HEK293 (cell line): ENCODE results near the gene DIPK1C.

ENCODE experiments used
- KLF10 ChIP-seq: fragments of 450-650 bp; IDR thresholded peaks from 2 replicates; pipeline ENCODE4 v1.5.1; 2018; ENCODE audit warnings: missing biosample characterization, mild to moderate bottlenecking, missing genetic modification characterization
- OSR2 ChIP-seq: fragments of 450-650 bp; formaldehyde crosslinking; IDR thresholded peaks from 2 replicates; pipeline ENCODE4 v1.5.1; 2016; ENCODE audit warnings: missing biosample characterization, missing genetic modification characterization
- TRIM28 ChIP-seq: IDR thresholded peaks from 2 replicates; pipeline ENCODE4 v1.6.1; 2011; ENCODE audit warnings: low read length, control low read depth, borderline replicate concordance
- ZBTB1 ChIP-seq: fragments of 450-650 bp; formaldehyde crosslinking; IDR thresholded peaks from 2 replicates; pipeline ENCODE4 v1.5.1; 2016; ENCODE audit warnings: missing biosample characterization, missing genetic modification characterization
- ZBTB7A ChIP-seq: fragments of 450-650 bp; formaldehyde crosslinking; IDR thresholded peaks from 2 replicates; pipeline ENCODE4 v1.5.1; 2016; ENCODE audit warnings: low read depth, missing biosample characterization, missing genetic modification characterization
- ZFP3 ChIP-seq: fragments of 450-650 bp; formaldehyde crosslinking; IDR thresholded peaks from 2 replicates; pipeline ENCODE4 v1.5.1; 2016; ENCODE audit warnings: low read depth, missing biosample characterization, missing genetic modification characterization
- ZNF132 ChIP-seq: fragments of 450-650 bp; formaldehyde crosslinking; IDR thresholded peaks from 2 replicates; pipeline ENCODE4 v1.5.1; 2017; ENCODE audit warnings: missing biosample characterization, missing genetic modification characterization, borderline replicate concordance
- ZNF155 ChIP-seq: fragments of 450-650 bp; formaldehyde crosslinking; IDR thresholded peaks from 2 replicates; pipeline ENCODE4 v1.5.1; 2016; ENCODE audit warnings: missing biosample characterization, missing genetic modification characterization
- TF ChIP-seq, protein P1 (sequence below): fragments of 450-650 bp; formaldehyde crosslinking; IDR thresholded peaks from 2 replicates; pipeline ENCODE4 v1.5.1; 2016; ENCODE audit warnings: missing biosample characterization, missing genetic modification characterization
- TF ChIP-seq, protein P2 (sequence below): sonication (generic); formaldehyde crosslinking; IDR thresholded peaks from 2 replicates; pipeline ENCODE4 v1.8.1; 2022; ENCODE audit warnings: mild to moderate bottlenecking, moderate library complexity, missing genetic modification reagents
- TF ChIP-seq, protein P3 (sequence below): fragments of 450-650 bp; formaldehyde crosslinking; IDR thresholded peaks from 2 replicates; pipeline ENCODE4 v1.5.1; 2016; ENCODE audit warnings: missing biosample characterization, missing genetic modification characterization
- TF ChIP-seq, protein P4 (sequence below): fragments of 450-650 bp; formaldehyde crosslinking; IDR thresholded peaks from 2 replicates; pipeline ENCODE4 v1.5.1; 2016; ENCODE audit warnings: missing biosample characterization, missing genetic modification characterization
- TF ChIP-seq, protein P5 (sequence below): fragments of 450-650 bp; formaldehyde crosslinking; IDR thresholded peaks from 2 replicates; pipeline ENCODE4 v1.5.1; 2016; ENCODE audit warnings: missing biosample characterization, missing genetic modification characterization

DNA sequence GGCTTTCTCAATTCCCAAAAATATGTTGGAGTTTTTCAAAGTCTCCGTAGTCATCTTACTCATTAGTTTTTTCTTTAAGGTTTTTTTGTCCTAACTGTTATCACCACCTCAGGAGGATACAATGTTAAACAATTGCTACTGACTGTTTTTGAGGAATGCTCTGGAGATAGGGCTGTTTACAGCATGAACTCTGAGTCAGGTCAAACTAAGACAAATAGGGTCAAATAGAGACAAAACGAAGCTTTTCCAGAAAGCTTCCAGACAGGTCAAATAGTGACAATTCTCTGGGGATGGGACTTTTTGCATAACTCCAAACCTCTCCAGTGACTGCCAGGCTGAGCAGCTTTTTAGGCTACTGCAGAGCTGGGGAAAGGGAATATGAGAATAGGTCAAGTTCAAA is 15.2 kb upstream of the DIPK1C start:
- no peak for TF ChIP-seq ZFP3 (tag by site-specific recombination)
- TF ChIP-seq, protein P1, sequence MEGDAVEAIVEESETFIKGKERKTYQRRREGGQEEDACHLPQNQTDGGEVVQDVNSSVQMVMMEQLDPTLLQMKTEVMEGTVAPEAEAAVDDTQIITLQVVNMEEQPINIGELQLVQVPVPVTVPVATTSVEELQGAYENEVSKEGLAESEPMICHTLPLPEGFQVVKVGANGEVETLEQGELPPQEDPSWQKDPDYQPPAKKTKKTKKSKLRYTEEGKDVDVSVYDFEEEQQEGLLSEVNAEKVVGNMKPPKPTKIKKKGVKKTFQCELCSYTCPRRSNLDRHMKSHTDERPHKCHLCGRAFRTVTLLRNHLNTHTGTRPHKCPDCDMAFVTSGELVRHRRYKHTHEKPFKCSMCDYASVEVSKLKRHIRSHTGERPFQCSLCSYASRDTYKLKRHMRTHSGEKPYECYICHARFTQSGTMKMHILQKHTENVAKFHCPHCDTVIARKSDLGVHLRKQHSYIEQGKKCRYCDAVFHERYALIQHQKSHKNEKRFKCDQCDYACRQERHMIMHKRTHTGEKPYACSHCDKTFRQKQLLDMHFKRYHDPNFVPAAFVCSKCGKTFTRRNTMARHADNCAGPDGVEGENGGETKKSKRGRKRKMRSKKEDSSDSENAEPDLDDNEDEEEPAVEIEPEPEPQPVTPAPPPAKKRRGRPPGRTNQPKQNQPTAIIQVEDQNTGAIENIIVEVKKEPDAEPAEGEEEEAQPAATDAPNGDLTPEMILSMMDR (tag by site-specific recombination) = no peak
- TF ChIP-seq ZBTB1 (tag by site-specific recombination) = no peak
- no peak for TF ChIP-seq KLF10
- no peak for TF ChIP-seq ZBTB7A (tag by site-specific recombination)
- TF ChIP-seq, protein P2, sequence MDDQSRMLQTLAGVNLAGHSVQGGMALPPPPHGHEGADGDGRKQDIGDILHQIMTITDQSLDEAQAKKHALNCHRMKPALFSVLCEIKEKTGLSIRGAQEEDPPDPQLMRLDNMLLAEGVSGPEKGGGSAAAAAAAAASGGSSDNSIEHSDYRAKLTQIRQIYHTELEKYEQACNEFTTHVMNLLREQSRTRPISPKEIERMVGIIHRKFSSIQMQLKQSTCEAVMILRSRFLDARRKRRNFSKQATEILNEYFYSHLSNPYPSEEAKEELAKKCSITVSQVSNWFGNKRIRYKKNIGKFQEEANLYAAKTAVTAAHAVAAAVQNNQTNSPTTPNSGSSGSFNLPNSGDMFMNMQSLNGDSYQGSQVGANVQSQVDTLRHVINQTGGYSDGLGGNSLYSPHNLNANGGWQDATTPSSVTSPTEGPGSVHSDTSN (CRISPR knock-in tag) = no peak
- TF ChIP-seq, protein P3, sequence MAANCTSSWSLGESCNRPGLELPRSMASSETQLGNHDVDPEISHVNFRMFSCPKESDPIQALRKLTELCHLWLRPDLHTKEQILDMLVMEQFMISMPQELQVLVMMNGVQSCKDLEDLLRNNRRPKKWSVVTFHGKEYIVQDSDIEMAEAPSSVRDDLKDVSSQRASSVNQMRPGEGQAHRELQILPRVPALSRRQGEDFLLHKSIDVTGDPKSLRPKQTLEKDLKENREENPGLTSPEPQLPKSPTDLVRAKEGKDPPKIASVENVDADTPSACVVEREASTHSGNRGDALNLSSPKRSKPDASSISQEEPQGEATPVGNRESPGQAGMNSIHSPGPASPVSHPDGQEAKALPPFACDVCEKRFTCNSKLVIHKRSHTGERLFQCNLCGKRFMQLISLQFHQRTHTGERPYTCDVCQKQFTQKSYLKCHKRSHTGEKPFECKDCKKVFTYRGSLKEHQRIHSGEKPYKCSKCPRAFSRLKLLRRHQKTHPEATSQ (tag by site-specific recombination) = no peak
- TF ChIP-seq ZNF155 (tag by site-specific recombination) = no peak
- no peak for TF ChIP-seq TRIM28
- TF ChIP-seq, protein P4, sequence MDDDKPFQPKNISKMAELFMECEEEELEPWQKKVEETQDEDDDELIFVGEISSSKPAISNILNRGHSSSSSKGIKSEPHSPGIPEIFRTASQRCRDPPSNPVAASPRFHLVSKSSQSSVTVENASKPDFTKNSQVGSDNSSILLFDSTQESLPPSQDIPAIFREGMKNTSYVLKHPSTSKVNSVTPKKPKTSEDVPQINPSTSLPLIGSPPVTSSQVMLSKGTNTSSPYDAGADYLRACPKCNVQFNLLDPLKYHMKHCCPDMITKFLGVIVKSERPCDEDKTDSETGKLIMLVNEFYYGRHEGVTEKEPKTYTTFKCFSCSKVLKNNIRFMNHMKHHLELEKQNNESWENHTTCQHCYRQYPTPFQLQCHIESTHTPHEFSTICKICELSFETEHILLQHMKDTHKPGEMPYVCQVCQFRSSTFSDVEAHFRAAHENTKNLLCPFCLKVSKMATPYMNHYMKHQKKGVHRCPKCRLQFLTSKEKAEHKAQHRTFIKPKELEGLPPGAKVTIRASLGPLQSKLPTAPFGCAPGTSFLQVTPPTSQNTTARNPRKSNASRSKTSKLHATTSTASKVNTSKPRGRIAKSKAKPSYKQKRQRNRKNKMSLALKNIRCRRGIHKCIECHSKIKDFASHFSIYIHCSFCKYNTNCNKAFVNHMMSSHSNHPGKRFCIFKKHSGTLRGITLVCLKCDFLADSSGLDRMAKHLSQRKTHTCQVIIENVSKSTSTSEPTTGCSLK (tag by site-specific recombination) = no peak
- TF ChIP-seq OSR2 = no peak
- TF ChIP-seq, protein P5, sequence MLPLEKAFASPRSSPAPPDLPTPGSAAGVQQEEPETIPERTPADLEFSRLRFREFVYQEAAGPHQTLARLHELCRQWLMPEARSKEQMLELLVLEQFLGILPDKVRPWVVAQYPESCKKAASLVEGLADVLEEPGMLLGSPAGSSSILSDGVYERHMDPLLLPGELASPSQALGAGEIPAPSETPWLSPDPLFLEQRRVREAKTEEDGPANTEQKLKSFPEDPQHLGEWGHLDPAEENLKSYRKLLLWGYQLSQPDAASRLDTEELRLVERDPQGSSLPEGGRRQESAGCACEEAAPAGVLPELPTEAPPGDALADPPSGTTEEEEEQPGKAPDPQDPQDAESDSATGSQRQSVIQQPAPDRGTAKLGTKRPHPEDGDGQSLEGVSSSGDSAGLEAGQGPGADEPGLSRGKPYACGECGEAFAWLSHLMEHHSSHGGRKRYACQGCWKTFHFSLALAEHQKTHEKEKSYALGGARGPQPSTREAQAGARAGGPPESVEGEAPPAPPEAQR = no peak
- TF ChIP-seq ZNF132 (tag by site-specific recombination) = no peak
